ENCODE data around the gene TOPBP1. TPM values are rescaled to one million over a fixed set of nuclear protein-coding genes. Genes with fewer than 3 reads are reported as not detected.

Gene TOPBP1
- total RNA-seq, 6 experiments from 2014 or later, result 14.5 to 24.7 (median 22.7) TPM

GRCh38 chr3:133701435-133702358, 40.0 kb upstream of the TOPBP1 start:
- Mint-ChIP-seq H3K36me3 (ENCODE audit: low read depth) (no peaks in the 10 kb centered on the region), H3K27me3 (ENCODE audit: insufficient read depth) (peaks cover 8% of the 10 kb centered on the region), H3K9me3 (no peaks in the 10 kb centered on the region), H3K27ac (no peak overlapping the region), H3K4me1 (ENCODE audit: low read depth) (no peaks in the 10 kb centered on the region), H3K4me3 (no peak overlapping the region)
- no peak for DNase-seq
- no peak for TF ChIP-seq CTCF (IDR thresholded peaks at IDR 0.05)

- no peaks in the 10 kb centered on the region for H3K9me3 Mint-ChIP-seq
- no peaks in the 10 kb centered on the region for H3K4me1 Mint-ChIP-seq (ENCODE audit: low read depth)
- DNase-seq, result no peak
- peaks cover 6% of the 10 kb centered on the region; the same call in 1 of the 2 replicates for H3K27me3 Mint-ChIP-seq (ENCODE audit: insufficient read depth)
- H3K4me3 Mint-ChIP-seq, result no peak overlapping the region
- H3K36me3 Mint-ChIP-seq (ENCODE audit: low read depth), result no peaks in the 10 kb centered on the region
- no peak overlapping the region for H3K27ac Mint-ChIP-seq
- TF ChIP-seq CTCF (IDR thresholded peaks at IDR 0.05), result no peak
These were observed 38.6 kb upstream of the TOPBP1 start for GRCh38 chr3:133700351-133700750.

GRCh38 chr3:133699903-133700302, 38.2 kb upstream of the TOPBP1 start:
- H3K27ac Mint-ChIP-seq, result no peak overlapping the region
- no peaks in the 10 kb centered on the region for H3K36me3 Mint-ChIP-seq (ENCODE audit: low read depth)
- H3K4me3 Mint-ChIP-seq, result no peak overlapping the region
- no peak for DNase-seq
- no peaks in the 10 kb centered on the region for H3K4me1 Mint-ChIP-seq (ENCODE audit: low read depth)
- no peak for TF ChIP-seq CTCF (IDR thresholded peaks at IDR 0.05)
- H3K9me3 Mint-ChIP-seq, result no peaks in the 10 kb centered on the region
- peaks cover 6% of the 10 kb centered on the region; the same call in 1 of the 2 replicates for H3K27me3 Mint-ChIP-seq (ENCODE audit: insufficient read depth)

GRCh38 chr3:133699467-133699866, 37.7 kb upstream of the TOPBP1 start:
- Mint-ChIP-seq H3K4me3 (no peak overlapping the region), H3K36me3 (ENCODE audit: low read depth) (no peaks in the 10 kb centered on the region), H3K9me3 (no peaks in the 10 kb centered on the region), H3K4me1 (ENCODE audit: low read depth) (no peaks in the 10 kb centered on the region), H3K27me3 (ENCODE audit: insufficient read depth) (peaks cover 6% of the 10 kb centered on the region; the same call in 1 of the 2 replicates), H3K27ac (no peak overlapping the region)
- no peak for TF ChIP-seq CTCF (IDR thresholded peaks at IDR 0.05)
- no peak for DNase-seq

GRCh38 chr3:133697960-133698359, 36.2 kb upstream of the TOPBP1 start:
- DNase-seq, result no peak
- Mint-ChIP-seq H3K27me3 (ENCODE audit: insufficient read depth) (peaks cover 2% of the 10 kb centered on the region; the same call in 1 of the 2 replicates), H3K4me3 (no peak overlapping the region), H3K9me3 (no peaks in the 10 kb centered on the region), H3K27ac (no peak overlapping the region), H3K4me1 (ENCODE audit: low read depth) (no peaks in the 10 kb centered on the region), H3K36me3 (ENCODE audit: low read depth) (no peaks in the 10 kb centered on the region)
- no peak for TF ChIP-seq CTCF (IDR thresholded peaks at IDR 0.05)

Data from HFFc6 (cell line).